ENCODE measurements around the gene AMT. TPM values are rescaled to one million over a fixed set of nuclear protein-coding genes. Genes with fewer than 3 reads are reported as not detected.

AMT gene
- total and polyA plus RNA-seq, 2 donors from 2014 or later = 15.2 to 44.1 TPM

DNA sequence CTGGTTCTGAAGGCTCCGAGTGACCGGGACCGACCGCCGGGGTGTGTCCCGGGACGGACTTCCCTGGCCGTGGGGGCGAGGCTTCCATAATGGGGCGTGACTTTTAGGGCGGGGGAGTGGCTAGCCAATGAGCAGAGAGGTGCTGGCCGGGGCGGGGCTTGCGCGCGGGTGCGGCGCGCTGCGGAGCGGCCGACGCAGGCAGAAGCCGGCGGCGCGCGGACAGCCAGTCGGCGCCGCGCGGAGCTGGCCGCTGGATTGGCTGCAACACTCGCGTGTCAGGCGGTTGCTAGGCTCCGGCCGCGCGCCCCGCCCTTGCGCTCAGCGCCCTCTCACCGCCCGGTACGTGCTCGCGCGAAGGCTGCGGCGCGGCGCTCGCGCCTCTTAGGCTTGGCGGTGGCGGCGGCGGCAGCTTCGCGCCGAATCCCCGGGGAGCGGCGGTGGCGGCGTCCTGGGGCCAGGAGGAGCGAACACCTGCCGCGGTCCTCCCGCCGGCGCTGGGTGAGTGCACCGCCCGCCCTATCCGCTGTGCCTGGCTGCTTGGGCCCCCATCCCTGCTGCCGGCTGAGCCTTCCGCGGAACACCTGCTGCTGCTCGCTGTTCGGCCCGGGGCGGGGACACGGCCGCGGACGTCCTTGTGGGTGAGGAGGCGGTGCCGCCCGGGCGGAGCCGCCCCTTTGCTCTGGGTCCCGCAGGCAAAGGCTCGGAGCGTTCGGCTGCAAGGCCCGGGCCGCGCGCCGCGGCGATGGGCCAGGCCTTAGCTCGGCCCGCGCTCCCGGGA, 47.9 kb upstream of the AMT start, which contains the start of gene DAG1:
Gene DAG1, plus strand, starts transcription at position 332 of the 778 bp plus-strand sequence. CDS start 40,268 bp downstream, outside the sequence.
- Histone ChIP-seq H3K27ac (ENCODE audit: low read depth in 2 of 2, low read length in 2 of 2) (peak within 1 kb of the TSS; percentile 98 to 99), H3K36me3 (ENCODE audit: control insufficient read depth in 2 of 3, insufficient read depth in 3 of 3, low read length in 3 of 3) (no peaks in the 10 kb centered on the region), H3K4me3 (ENCODE audit: low read length in 3 of 3) (peak within 1 kb of the TSS; percentile 77 to 89 (median 85)), H3K27me3 (ENCODE audit: control insufficient read depth, insufficient read depth, low read length) (no peaks in the 10 kb centered on the region), H3K9ac (ENCODE audit: low read length in 3 of 3) (peak within 1 kb of the TSS; percentile 80 to 97 (median 84)), H3K4me1 (ENCODE audit: control insufficient read depth in 2 of 3, insufficient read depth in 2 of 3, low read depth in 1 of 3, low read length in 3 of 3) (peaks cover 0 to 18% (median 10%) of the 10 kb centered on the region in 3 donors), H3K9me3 (ENCODE audit: control insufficient read depth in 2 of 3, insufficient read depth in 1 of 3, low read length in 3 of 3) (no peaks in the 10 kb centered on the region)
- TF ChIP-seq, protein P1, sequence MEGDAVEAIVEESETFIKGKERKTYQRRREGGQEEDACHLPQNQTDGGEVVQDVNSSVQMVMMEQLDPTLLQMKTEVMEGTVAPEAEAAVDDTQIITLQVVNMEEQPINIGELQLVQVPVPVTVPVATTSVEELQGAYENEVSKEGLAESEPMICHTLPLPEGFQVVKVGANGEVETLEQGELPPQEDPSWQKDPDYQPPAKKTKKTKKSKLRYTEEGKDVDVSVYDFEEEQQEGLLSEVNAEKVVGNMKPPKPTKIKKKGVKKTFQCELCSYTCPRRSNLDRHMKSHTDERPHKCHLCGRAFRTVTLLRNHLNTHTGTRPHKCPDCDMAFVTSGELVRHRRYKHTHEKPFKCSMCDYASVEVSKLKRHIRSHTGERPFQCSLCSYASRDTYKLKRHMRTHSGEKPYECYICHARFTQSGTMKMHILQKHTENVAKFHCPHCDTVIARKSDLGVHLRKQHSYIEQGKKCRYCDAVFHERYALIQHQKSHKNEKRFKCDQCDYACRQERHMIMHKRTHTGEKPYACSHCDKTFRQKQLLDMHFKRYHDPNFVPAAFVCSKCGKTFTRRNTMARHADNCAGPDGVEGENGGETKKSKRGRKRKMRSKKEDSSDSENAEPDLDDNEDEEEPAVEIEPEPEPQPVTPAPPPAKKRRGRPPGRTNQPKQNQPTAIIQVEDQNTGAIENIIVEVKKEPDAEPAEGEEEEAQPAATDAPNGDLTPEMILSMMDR (IDR thresholded peaks at IDR 0.05; ENCODE audit: borderline replicate concordance, extremely low read depth, insufficient read depth) = no peak
- FAIRE-seq (no peak), DNase-seq (peak; percentile 98 to 99 (median 99))
- intact Hi-C loops (cut with DNase I) = no loop called here

DNA sequence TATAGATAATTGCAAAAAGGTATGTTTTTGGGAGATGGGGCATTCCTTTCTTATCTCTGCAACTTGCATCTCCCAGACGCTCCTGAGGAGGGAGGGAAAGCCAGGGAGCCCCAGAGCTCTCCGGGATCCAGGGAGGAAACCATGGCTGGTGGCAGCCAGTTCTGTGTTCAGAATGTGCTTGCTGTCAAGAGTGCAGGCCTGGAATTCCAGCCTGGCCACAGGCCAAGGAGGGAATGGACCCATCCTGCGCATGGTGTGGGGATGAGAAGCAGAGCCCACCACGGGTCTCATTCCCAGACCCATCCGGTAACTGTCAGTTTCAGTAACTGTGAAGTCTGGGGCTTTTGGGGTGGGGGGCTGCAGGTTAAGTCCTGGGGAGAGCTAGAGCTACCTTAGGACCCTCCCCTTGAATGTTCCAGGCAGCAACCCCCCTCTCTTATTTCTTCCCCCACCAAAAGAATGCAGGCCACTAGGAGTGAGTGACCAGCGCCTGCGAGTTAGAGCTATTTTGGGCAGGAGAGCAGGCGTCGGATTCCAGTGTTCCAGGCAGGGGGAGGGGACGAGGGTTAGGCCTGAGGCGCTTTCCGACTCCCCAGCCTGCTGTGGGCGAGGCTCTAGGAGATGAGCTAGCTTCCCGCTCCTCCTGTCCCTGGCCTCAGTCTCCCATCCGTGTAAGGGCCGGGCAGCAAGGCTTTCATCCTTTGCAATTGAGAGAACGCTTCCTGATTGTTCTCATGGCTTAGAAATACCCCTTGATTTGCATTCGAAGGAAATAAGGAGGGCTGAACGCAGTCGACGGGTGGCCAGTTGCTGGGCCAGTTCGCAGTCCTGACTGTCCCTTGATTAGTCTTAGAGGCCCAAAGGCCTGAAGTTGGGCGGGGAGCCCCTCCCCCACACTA, 47.0 kb upstream of the AMT start:
- no peak for FAIRE-seq
- Histone ChIP-seq H3K27me3 (ENCODE audit: control insufficient read depth, insufficient read depth, low read length) (no peaks in the 10 kb centered on the region), H3K4me1 (ENCODE audit: control insufficient read depth in 2 of 3, insufficient read depth in 2 of 3, low read depth in 1 of 3, low read length in 3 of 3) (peaks cover 0 to 18% (median 10%) of the 10 kb centered on the region in 3 donors), H3K9ac (ENCODE audit: low read length in 3 of 3) (peak overlapping the region; percentile 53 to 97 (median 84)), H3K9me3 (ENCODE audit: control insufficient read depth in 2 of 3, insufficient read depth in 1 of 3, low read length in 3 of 3) (no peaks in the 10 kb centered on the region), H3K4me3 (ENCODE audit: low read length in 3 of 3) (peak overlapping the region; percentile 69 to 80 (median 77)), H3K36me3 (ENCODE audit: control insufficient read depth in 2 of 3, insufficient read depth in 3 of 3, low read length in 3 of 3) (no peaks in the 10 kb centered on the region), H3K27ac (ENCODE audit: low read depth in 2 of 2, low read length in 2 of 2) (peak overlapping the region; percentile 98 to 99)
- TF ChIP-seq, protein P1 (IDR thresholded peaks at IDR 0.05; ENCODE audit: borderline replicate concordance, extremely low read depth, insufficient read depth) = no peak
- peak; percentile 85 to 96 (median 94) for DNase-seq
- intact Hi-C loops (cut with DNase I) = no loop called here

DNA sequence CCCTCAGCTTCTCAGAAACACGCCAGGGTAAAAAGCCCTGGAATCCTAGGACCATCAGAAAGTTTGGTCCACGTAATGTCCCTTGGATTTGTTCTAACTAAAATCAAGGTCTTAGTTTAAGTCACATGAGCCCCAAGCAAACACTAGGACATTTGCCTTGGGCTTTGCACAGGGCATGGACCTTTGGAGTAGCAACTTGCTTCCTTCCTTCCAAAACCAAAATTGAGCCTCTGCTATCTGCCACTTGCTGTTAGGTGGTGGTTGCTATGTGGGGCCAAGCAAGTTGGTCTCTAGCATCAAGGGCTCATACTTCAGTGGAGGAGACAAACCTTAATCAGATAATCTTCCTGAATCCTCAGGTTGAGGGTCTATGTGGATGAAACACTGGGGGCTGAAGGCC, 43.8 kb upstream of the AMT start:
- DNase-seq = no peak
- TF ChIP-seq, protein P1 (IDR thresholded peaks at IDR 0.05; ENCODE audit: borderline replicate concordance, extremely low read depth, insufficient read depth) = no peak
- Histone ChIP-seq H3K4me1 (ENCODE audit: control insufficient read depth in 2 of 3, insufficient read depth in 2 of 3, low read depth in 1 of 3, low read length in 3 of 3) (peaks cover 0 to 19% (median 16%) of the 10 kb centered on the region in 3 donors), H3K36me3 (ENCODE audit: control insufficient read depth in 2 of 3, insufficient read depth in 3 of 3, low read length in 3 of 3) (no peaks in the 10 kb centered on the region), H3K9me3 (ENCODE audit: control insufficient read depth in 2 of 3, insufficient read depth in 1 of 3, low read length in 3 of 3) (no peaks in the 10 kb centered on the region), H3K4me3 (ENCODE audit: low read length in 3 of 3) (no peak overlapping the region), H3K27ac (ENCODE audit: low read depth in 2 of 2, low read length in 2 of 2) (no peak overlapping the region), H3K9ac (ENCODE audit: low read length in 3 of 3) (no peak overlapping the region), H3K27me3 (ENCODE audit: control insufficient read depth, insufficient read depth, low read length) (no peaks in the 10 kb centered on the region)
- intact Hi-C loops (cut with DNase I) = no loop called here
- FAIRE-seq = no peak

All from kidney (tissue), 14 donors.